ENCODE measurements around the gene CORIN. TPM values are rescaled to one million over a fixed set of nuclear protein-coding genes. Genes with fewer than 3 reads are reported as not detected.

Gene CORIN
- polyA plus RNA-seq, 1 donor (not counting 4 experiments of a cell fraction or from before 2014, with no cell fraction given), result 0.14 TPM

DNA sequence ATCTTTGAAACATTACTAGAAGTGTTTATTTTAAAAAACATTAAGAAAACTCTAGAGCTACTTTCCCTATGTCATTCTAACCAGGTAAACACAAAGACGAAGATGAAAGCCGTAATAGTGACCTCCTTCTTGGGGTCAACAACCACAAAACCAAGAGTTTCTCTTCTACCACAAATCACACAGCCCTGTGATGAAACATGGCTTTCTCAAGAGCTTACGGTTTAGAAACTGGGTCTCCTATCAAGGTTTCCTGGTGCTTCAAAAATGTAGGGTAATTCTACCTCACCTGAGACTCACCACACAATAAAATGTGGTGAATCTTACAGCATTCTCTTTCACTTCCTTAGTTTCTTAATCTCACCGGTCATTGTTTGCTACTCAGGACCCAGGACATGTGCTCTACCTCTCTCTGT, 50.9 kb downstream of the CORIN start:
- H3K79me2 ChIP-seq (ENCODE audit: control insufficient read depth, insufficient read depth, low read length), result no peaks in the 10 kb centered on the region
- DNase-seq (ENCODE audit: low read depth, low spot score) (no peak), FAIRE-seq (no peak)
- no peaks in the 10 kb centered on the region for H3K9me1 ChIP-seq (ENCODE audit: control insufficient read depth, extremely low read depth, insufficient read depth, low read length)
- dilution Hi-C loops (cut with MboI; ENCODE audit: extremely low pct_ligation_motif_present, low sequenced_read_pairs), result no loop called here
- TF ChIP-seq CTCF (optimal IDR thresholded peaks at IDR 0.05 in 1 of 3, IDR thresholded peaks at IDR 0.05 in 1 of 3, conservative IDR thresholded peaks at IDR 0.05 in 1 of 3; ENCODE audit: extremely low read depth in 1 of 3, insufficient read depth in 2 of 3, low read length in 3 of 3), result no peak
- TF ChIP-seq EZH2 (IDR thresholded peaks at IDR 0.05; ENCODE audit: low read length), result no peak
- H3K27me3 ChIP-seq (ENCODE audit: control insufficient read depth, extremely low read depth, insufficient read depth, low read length), result no peaks in the 10 kb centered on the region
- no peak overlapping the region for H3K27ac ChIP-seq (ENCODE audit: control insufficient read depth, insufficient read depth, low read length)
- no peak overlapping the region for H2AFZ ChIP-seq (ENCODE audit: control insufficient read depth, low read length)
- no peak overlapping the region for H3K9ac ChIP-seq (ENCODE audit: control insufficient read depth, extremely low read depth, insufficient read depth, low read length)
- no peaks in the 10 kb centered on the region for H3K36me3 ChIP-seq (ENCODE audit: control insufficient read depth in 2 of 2, extremely low read depth in 1 of 2, insufficient read depth in 2 of 2, low read length in 2 of 2)
- H3K9me3 ChIP-seq (ENCODE audit: control insufficient read depth, low read depth, low read length), result no peaks in the 10 kb centered on the region
- no peaks in the 10 kb centered on the region for H4K20me1 ChIP-seq (ENCODE audit: control insufficient read depth, extremely low read depth, insufficient read depth, low read length)
- no peak overlapping the region for H3K4me2 ChIP-seq (ENCODE audit: control insufficient read depth, extremely low read depth, insufficient read depth, low read depth, low read length)
- no peaks in the 10 kb centered on the region for H3K4me1 ChIP-seq (ENCODE audit: control insufficient read depth, extremely low read depth, insufficient read depth, low read length)
- H3K4me3 ChIP-seq (ENCODE audit: control insufficient read depth in 2 of 3, extremely low read depth in 1 of 3, insufficient read depth in 2 of 3, low read depth in 1 of 3, low read length in 3 of 3), result no peak overlapping the region

- dilution Hi-C loops (cut with MboI; ENCODE audit: extremely low pct_ligation_motif_present, low sequenced_read_pairs), result no loop called here
- Histone ChIP-seq H3K9me3 (ENCODE audit: control insufficient read depth, low read depth, low read length) (no peaks in the 10 kb centered on the region), H3K27ac (ENCODE audit: control insufficient read depth, insufficient read depth, low read length) (no peak overlapping the region), H2AFZ (ENCODE audit: control insufficient read depth, low read length) (no peak overlapping the region), H4K20me1 (ENCODE audit: control insufficient read depth, extremely low read depth, insufficient read depth, low read length) (no peaks in the 10 kb centered on the region), H3K27me3 (ENCODE audit: control insufficient read depth, extremely low read depth, insufficient read depth, low read length) (no peaks in the 10 kb centered on the region), H3K79me2 (ENCODE audit: control insufficient read depth, insufficient read depth, low read length) (no peaks in the 10 kb centered on the region), H3K36me3 (ENCODE audit: control insufficient read depth in 2 of 2, extremely low read depth in 1 of 2, insufficient read depth in 2 of 2, low read length in 2 of 2) (no peaks in the 10 kb centered on the region), H3K9me1 (ENCODE audit: control insufficient read depth, extremely low read depth, insufficient read depth, low read length) (no peaks in the 10 kb centered on the region), H3K4me2 (ENCODE audit: control insufficient read depth, extremely low read depth, insufficient read depth, low read depth, low read length) (no peak overlapping the region), H3K9ac (ENCODE audit: control insufficient read depth, extremely low read depth, insufficient read depth, low read length) (no peak overlapping the region), H3K4me1 (ENCODE audit: control insufficient read depth, extremely low read depth, insufficient read depth, low read length) (no peaks in the 10 kb centered on the region), H3K4me3 (ENCODE audit: control insufficient read depth in 2 of 3, extremely low read depth in 1 of 3, insufficient read depth in 2 of 3, low read depth in 1 of 3, low read length in 3 of 3) (no peak overlapping the region)
- no peak for FAIRE-seq
- no peak for TF ChIP-seq CTCF (optimal IDR thresholded peaks at IDR 0.05 in 1 of 3, IDR thresholded peaks at IDR 0.05 in 1 of 3, conservative IDR thresholded peaks at IDR 0.05 in 1 of 3; ENCODE audit: extremely low read depth in 1 of 3, insufficient read depth in 2 of 3, low read length in 3 of 3)
- no peak for TF ChIP-seq EZH2 (IDR thresholded peaks at IDR 0.05; ENCODE audit: low read length)
- DNase-seq (ENCODE audit: low read depth, low spot score), result no peak
Observed at GRCh38 chr4:47785153-47785552, 52.7 kb downstream of the CORIN start.

All from keratinocyte (primary cell).